GM04504 (cell line): ENCODE results near the gene HEY2.

Experiments
- DNase-seq: peaks from one replicate; pipeline ENCODE4 v3.0.0-alpha.2; 2012; ENCODE audit warnings: low read depth

HEY2 gene

DNA sequence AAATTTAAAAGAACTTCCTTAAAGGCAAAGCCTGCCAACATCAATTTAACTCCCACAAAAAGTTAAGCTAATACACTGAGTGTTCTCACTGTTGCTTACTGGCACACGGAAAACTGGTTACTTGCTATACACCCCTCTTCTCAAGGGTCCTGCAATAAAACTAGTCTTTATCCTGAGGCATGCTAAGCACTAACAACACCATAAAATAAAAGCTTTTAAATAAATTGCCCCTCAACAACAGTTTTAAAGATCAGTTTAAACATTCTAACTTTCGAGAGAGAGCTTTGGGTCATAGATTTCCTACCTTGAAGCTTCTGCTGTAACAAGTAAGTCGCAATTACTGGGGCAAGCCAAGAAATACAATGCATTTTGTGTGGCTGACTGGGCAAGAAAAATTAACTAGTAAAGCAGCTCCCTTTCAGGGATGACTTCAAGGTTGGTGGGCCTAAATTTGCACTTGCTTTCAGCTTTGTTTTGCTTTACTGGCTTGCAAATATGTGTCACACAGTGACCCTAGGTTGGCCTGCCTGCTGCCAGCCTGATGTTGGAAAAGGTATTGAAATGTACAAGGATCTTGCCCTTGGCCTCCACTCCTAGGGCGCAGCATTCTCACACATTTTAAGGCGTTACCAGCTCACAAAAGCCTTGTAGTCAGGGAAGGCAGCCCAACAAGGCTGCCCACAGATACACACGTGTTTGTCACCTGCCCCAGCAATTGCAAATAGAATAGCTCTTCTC lies 4.0 kb upstream of the HEY2 start:
- DNase-seq = no peak

DNA sequence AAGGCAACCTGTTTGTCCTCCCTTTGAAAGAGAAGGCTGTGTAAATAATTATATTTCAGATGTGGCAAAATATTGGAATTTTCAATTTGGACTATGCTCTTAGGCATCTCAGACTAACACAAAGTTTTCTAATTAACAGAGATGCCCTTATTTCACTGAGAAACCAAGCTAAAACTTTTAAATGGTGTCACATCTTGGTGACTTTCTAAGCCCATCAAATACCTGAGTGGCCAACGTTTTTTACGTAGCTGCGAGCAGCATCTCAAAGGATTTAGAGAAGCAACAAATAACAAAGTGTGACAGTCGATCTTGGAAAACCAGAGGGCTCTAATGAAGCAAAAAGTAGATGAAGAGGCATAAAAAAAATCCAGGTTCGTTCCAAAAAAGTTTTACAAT lies 3.4 kb upstream of the HEY2 start:
- no peak for DNase-seq

DNA sequence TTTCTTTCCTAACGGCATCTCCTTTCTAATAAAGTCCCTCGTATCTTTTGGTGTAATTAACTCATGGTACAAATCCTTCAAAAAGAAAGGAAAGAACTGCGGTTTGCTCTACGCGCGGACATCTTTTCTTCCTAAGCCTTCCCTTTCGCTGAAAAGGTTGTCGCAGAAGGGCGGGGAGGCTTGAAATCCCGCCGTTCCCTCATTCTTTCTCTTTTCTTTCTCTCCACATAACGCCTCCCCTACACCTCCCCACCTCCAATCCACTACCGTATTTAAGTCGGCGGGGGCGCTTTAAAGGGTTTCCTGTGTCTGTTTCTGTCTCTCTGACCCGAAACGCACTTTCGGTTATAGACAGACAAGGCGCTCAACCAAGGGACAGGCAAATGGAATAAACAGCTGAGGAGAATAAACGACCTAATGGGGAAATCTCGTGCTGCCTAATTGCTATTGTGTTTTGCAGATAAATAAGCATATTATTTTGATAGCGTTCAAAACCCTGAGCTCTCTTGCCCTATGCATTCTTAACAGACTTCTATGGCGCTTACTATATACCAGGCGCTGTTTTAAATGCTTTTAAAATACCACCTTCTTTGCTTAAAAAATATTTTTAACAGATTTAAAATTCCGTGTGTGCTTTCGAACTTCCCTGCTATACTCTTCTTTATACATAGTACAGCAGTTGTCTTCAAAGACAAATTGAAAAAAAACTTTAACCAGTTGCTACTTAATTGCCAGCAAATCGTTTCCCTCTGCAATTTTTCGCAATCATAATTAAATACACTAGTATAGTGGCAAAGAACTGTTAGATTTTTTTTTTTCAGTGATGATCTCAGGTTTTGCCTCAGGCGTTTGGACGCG lies 2.5 kb upstream of the HEY2 start:
- no peak for DNase-seq

DNA sequence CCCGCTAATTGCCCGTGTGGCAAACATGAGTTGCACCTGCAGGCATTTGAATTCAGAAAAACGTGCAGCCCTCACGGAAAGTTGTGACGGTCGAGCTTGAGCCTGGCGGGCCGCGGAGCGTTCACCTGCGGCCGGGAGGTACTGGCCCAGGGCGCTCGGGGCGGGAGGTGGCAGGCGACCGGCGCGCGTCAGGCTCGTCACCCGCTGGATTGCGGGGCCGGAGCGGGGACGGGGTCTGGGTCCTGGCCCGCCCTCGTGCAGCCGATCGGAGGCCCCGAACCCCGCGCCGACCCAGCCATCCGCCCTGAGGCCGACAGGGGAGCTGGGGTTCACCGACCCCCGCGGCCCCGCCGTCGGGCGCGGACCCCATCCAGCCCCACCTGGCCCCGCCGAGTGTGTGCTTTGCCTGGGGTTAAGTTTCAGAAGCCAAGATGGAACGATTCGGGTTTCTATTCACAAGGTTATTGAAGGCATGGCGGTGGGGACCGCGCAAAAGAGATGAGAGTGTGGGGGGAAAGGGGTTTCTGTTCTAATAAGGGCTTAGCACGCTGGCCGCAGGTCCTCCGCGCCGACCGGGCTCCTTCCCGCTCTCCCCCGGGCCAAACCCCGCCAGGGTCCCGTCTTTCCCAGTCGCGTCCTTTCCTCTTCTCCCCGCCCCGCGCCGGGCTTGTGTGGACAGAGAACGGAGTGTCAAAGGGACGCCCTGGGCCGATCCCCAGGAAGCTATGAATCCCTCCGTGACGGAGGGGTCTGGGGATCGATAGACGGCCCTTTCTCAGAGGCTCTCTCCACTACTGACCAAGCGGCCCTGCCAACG lies 1.6 kb upstream of the HEY2 start:
- DNase-seq = no peak

DNA sequence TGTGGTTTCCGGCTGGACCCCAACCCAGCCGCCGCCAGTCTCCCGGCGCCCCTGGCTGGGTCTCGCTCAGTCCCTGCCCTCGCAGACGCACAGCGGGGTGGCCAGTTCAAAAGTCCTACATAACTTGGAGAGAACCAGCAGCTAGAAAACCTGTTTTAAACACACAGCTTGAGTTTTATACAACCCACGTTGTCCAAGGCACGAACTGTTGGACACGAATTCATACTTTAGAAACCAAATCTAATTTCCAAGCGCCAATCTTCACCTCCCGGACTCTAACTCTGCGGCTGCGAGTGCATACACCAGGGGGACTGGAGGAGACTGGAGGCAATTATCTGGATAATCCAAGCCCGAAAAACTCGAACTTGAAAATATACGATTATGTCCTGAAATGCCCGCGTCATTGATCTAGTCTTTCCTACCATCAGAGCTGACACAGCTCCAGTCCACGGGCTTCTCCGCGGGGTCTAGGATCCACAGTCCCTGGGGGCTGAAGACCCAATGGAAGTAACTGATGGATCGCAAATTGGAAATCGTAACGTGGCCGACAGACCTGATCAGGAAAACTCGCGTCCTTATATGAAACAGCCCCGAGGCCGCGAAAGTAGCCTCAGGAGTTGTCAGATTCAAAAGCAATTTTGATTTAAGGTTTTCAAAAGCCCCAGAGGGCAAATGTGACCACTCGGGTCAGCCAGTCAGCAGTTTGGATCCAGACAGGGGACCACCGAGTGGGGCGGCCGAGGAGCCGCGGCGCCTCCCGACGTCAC lies 843 bp upstream of the HEY2 start:
- no peak for DNase-seq

DNA sequence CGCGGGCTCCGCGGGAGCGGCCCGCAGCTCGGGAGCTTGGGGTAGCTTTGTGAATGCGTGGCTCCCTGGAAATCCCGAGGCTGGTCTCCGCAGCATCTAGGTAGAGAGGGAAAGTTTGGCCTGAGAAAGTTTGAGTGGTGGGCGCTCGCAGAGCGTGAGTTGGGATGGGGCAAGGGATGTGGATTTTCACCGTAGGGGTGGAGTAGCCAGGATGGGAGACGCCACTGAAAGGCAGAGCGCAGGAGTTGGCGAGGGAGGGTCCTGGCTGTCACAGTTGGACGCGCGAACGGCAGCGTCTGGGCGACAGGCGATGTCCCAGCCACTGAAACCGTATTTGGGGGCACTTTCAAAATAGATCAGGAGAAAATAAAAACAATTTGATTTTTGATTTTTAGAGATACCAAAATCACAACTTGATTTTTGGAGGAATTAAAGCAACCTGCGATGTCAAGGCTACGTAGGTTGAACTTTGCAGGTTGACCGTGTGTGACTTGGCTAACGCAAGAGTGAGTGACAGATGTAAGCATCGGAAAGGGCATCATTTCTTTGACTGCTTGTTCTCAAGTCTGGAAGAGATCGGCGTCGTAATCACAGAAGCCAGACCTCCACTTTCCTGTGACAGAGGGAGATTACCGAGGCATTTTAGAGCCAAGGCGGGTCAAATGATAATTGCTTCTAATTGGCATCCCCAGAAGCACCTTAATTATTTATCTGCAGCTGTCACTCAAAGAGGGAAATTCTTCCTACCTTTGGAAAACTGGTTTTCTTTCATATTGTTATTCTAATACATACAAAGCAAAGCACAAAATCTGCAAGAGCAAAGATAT lies 646 bp downstream of the HEY2 start:
- DNase-seq = no peak

DNA sequence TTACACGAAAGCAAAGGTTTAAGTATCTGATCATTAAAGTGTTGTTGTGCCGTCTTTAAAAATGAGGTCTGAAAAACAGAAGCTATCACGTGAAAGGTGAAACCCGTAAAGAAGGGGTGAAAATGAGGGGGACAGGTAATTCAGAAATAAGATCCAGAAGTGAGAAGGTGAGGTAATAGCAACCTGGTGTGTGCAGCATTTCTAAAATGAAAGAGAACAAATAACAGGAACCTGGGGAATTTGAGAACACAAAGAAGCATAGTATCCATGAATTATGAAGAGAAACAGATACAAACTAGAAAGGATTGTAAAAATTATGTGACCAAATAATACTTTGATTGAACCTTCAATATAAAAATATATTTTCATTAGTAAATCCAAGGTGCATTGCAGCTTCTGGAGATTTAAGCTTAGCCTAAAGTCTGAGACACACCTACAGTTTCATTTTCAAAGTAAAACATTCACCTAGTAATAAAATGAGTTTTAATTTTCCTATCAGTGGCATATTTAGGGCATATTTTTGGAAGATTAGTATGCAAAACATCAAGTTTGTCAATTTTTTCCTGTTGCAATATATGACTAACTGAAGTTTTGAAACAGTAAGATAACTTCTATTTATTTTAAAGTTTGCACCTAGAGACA lies 1.4 kb downstream of the HEY2 start:
- DNase-seq = no peak

DNA sequence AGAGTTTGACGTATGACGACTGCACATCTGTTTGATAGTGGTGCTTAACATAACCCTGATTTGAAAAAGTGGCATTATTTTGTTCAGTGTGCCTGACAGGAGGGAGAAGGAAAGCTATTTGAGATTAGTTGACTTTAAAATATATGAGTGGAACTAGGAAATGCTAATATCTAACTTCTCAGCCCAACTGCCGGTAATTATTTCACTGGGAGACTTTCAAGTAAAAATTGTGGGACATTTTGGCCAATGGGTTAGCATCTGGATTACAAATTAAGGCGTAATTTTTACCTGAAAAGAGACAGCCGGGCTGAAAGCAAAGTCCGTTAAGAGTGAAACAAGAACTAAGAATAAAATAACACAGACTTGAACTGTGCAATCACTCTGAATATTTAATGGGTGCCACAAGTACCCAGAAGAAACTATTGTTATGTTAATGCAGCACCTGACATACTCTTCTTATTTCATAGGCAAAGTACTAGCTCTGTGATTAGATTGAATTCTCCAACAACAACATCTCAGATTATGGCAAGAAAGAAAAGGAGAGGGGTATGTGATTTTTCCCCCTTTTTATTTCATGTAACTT lies 2.0 kb downstream of the HEY2 start:
- DNase-seq = no peak

DNA sequence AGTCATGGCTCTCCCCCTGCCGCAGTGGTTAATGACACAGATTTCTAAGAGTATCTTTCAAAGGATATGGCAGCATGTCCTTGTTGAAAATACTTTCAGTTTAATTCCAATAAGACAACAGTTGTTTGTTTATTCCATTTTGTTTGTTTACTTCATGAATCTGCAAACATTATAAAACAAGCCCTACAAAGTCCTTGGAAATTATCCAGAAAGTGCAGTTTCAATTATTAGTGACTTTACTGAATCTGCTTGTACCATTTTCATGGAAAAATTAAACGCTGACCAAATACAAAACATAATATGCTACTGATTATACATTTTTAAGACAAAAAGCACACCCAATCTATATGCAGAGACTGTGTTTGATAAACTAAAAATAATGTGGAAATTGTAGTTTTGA lies 3.3 kb downstream of the HEY2 start:
- DNase-seq = no peak

DNA sequence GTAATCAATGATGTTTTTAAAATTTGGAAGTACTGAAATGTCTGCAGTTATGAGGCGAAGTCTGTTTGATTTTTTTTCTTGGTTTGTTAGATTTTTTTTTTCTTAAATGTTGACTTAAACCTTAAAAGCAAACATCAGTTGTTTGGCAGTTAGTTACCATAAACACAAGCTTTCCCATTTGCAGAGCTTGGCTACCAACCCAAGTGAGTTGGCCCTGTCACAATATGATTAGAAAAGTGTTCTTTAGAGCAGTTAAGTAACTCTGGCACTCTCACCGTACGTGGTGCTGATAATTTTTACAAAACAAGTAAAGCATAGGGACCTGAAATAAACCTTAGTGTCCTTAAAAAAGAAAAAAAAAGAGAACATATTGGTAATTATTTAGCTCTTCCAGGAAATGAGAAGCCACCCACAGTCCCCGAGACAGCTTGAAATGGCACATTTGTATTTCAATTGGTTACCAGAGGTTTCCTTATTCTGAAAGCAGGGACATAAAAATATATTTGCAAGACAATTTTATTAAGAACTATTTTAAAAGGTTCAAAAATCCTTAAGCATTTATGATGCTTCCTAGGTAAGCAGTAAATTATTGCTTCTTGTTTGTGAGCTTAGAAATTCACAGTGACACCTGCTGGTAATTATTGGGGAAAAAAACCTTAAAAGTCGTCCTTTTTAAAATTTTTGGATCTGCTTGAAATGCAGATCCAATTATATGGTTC lies 3.9 kb downstream of the HEY2 start:
- DNase-seq = no peak

DNA sequence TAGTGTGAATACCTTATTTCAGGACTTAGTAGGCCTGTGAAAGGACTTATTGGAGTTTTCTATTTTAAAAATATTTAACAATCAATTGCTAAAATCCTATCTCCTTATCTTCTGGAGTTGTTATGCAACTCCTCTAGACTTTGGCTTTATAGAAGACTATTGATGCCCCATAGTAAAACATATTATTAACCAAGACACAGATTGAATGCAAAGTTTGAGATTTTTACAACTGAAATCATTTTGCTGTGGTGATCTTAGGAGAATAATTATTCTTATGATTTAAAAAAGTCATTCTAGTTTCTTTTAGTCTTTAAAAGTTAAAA lies 4.5 kb downstream of the HEY2 start:
- no peak for DNase-seq

DNA sequence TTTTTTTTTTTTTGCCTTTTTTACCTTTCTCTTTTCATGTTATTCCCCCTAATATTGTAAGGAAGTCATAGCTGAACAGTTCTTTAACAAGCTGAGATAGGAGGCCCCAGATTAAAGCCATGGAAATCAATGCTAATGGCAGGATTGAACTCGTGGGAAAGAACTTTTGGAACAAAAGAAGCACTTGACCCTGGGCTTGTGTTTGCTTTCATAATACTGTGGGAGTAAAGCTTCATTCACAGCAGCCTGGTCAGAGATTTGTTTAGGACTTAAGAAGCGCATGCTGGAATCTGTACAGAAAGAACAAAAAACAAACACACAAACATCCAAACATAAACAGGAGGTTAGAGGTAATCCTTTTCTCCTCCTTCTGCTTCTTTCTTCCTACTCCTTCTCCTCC lies 5.1 kb downstream of the HEY2 start:
- DNase-seq = no peak

DNA sequence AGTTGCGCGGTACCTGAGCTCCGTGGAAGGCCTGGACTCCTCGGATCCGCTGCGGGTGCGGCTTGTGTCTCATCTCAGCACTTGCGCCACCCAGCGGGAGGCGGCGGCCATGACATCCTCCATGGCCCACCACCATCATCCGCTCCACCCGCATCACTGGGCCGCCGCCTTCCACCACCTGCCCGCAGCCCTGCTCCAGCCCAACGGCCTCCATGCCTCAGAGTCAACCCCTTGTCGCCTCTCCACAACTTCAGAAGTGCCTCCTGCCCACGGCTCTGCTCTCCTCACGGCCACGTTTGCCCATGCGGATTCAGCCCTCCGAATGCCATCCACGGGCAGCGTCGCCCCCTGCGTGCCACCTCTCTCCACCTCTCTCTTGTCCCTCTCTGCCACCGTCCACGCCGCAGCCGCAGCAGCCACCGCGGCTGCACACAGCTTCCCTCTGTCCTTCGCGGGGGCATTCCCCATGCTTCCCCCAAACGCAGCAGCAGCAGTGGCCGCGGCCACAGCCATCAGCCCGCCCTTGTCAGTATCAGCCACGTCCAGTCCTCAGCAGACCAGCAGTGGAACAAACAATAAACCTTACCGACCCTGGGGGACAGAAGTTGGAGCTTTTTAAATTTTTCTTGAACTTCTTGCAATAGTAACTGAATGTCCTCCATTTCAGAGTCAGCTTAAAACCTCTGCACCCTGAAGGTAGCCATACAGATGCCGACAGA lies 9.9 kb downstream of the HEY2 start:
- DNase-seq = no peak

DNA sequence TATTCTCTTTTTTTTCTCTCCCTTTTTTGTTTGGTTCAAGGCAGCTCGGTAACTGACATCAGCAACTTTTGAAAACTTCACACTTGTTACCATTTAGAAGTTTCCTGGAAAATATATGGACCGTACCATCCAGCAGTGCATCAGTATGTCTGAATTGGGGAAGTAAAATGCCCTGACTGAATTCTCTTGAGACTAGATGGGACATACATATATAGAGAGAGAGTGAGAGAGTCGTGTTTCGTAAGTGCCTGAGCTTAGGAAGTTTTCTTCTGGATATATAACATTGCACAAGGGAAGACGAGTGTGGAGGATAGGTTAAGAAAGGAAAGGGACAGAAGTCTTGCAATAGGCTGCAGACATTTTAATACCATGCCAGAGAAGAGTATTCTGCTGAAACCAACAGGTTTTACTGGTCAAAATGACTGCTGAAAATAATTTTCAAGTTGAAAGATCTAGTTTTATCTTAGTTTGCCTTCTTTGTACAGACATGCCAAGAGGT lies 10.6 kb downstream of the HEY2 start:
- no peak for DNase-seq

DNA sequence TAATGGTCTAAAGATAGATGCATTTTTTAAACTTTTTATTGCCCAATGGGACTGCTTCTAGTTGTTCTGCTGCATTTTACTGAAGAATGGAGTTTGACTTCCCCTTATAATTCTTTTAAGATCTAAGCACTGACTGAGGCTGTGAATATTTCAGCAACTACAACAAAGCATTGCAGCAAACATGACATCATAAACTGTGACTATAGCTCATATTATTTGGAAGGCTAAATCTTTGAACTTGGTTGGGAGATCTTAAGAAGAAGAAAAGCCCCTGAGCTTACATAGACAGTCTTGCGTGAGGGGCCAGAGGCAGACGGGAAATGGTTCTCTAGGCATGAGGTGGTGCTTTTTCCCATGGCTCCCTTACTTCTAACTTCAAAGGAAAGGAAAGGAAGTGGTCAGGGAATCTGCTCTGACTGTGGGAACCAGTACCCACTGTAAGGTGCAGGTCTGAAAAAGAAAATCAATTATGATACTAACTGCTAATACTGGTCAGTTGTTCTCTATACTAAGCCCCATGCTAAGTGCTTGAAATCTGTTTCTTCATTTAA lies 14.8 kb downstream of the HEY2 start:
- no peak for DNase-seq

DNA sequence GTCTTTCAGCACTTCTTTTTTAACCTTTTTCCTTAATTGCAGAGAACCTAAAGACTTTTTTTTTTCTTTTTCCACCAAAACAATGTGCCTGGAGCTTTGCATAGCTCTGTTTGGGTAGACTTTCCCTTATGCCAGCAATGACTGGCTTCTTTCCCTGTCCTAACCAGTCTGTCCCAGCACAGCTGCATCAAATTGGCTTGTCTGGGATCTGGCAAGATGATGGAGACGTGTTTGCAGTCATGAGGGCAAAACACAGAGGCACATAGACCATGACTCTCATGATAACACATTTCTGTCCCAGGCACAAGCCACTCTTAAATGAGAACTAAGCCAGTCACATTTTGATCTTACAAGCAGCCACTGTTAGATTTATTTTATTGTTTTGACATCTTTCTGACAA lies 16.5 kb downstream of the HEY2 start:
- no peak for DNase-seq

DNA sequence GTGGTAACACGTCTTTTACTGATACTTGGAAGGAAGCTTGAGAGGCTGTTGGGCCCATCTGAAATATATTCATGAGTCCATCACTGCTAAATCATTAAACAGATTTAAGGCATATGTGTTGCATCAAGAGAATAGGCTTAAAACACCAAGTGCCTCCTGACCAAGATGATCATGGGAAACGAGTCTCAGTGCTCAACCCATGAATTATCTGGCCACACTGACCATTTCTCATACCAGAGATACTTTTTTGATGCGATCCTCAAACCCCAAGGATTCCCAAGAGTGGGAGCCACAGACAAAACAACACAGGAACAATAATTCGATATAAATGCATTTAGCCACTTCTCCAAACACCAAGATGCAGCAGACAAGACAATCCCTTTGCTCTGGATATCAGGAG lies 17.2 kb downstream of the HEY2 start:
- DNase-seq = no peak

DNA sequence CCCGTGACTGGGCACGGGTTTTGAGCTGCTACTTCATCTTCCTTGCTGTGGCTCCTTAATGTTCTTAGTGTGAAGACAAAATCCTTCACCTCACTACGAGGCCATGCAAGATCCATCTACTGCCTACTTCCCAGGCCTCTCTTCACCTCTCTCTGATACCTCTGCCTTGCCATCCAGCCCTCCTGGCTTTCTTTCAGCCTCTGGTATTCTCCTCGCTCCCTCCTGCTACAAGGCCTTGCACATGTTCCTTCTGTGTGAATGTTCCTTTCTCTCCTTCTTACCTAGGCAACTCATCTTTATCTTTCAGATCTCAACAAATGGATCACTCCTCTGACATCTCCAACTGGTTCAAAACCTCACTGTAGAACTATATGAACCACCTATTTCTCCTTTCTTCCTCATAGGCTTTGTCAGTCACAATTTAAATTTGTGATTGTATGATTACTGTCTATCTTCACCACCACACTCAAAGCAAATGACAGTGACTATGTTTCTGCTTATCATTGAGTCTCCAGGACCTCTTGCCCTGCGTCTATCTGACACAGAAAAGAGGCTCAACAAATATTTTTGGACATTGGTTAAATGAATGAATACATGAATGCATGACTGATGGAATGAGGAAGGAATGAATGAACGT lies 19.8 kb downstream of the HEY2 start:
- DNase-seq = no peak
